ENCODE measurements around the gene FER. TPM values are rescaled to one million over a fixed set of nuclear protein-coding genes. Genes with fewer than 3 reads are reported as not detected.

The FER gene
- total and polyA plus RNA-seq, 12 donors: 1.4 to 21.9 (median 14.9) TPM

GRCh38 chr5:109225716-109226625 is 478.3 kb downstream of the FER start:
- no peaks in the 10 kb centered on the region for H3K27me3 ChIP-seq
- no peak overlapping the region for H3K4me3 ChIP-seq
- ATAC-seq (peak in 5 of 8 donors; percentile 39 to 74 (median 55)), DNase-seq (peak in 1 of 2 donors; percentile 20)
- H3K27ac ChIP-seq: peak overlapping the region in 1 of 10 donors; percentile 1
- TF ChIP-seq CTCF (IDR thresholded peaks at IDR 0.05): no peak
- H3K4me1 ChIP-seq: no peaks in the 10 kb centered on the region
- 61 to 74% methylated on average over 11 of the region's 11 CpGs for WGBS, 2 donors
- H3K9me3 ChIP-seq: no peaks in the 10 kb centered on the region
- H3K36me3 ChIP-seq: no peaks in the 10 kb centered on the region
- intact Hi-C loops (cut with DNase I): no loop called here

- 87 to 100% methylated on average over 2 of the region's 2 CpGs for WGBS, 2 donors
- Histone ChIP-seq H3K27ac (no peak overlapping the region), H3K27me3 (no peaks in the 10 kb centered on the region), H3K9me3 (peaks cover 0 to 7% (median 0%) of the 10 kb centered on the region in 11 donors), H3K4me1 (no peaks in the 10 kb centered on the region), H3K36me3 (no peaks in the 10 kb centered on the region), H3K4me3 (no peak overlapping the region)
- DNase-seq (no peak), ATAC-seq (no peak)
- TF ChIP-seq CTCF (IDR thresholded peaks at IDR 0.05): no peak
- intact Hi-C loops (cut with DNase I): no loop called here
These were observed 482.7 kb downstream of the FER start for GRCh38 chr5:109230369-109230768.

DNA sequence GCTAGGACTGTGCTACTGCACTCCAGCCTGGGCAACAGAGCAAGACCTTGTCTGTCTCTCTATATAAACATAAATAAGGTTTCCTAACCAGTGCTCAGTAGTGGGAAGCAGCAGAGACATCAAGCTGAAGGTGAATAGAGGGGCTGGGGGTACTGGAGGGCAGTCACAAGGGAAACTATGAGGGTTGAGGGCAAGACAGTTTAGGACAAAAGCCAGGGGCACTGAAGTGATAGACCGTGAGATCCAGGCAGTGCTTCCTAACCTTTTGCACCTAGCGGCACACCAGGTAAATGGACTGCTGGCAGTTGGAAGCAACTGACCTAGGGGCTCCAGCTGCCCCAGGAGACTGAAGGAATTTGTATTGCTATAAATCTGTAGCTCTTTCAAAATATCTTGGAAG is 483.6 kb downstream of the FER start:
- DNase-seq (no peak), ATAC-seq (no peak)
- H3K36me3 ChIP-seq: no peaks in the 10 kb centered on the region
- no peaks in the 10 kb centered on the region for H3K4me1 ChIP-seq
- no peaks in the 10 kb centered on the region for H3K27me3 ChIP-seq
- H3K9me3 ChIP-seq: peaks cover 0 to 17% (median 5%) of the 10 kb centered on the region in 11 donors
- no peak for TF ChIP-seq CTCF (IDR thresholded peaks at IDR 0.05)
- no peak overlapping the region for H3K4me3 ChIP-seq
- intact Hi-C loops (cut with DNase I): no loop called here
- H3K27ac ChIP-seq: no peak overlapping the region
- WGBS, 2 donors: 86 to 95% methylated on average over 2 of the region's 2 CpGs

DNA sequence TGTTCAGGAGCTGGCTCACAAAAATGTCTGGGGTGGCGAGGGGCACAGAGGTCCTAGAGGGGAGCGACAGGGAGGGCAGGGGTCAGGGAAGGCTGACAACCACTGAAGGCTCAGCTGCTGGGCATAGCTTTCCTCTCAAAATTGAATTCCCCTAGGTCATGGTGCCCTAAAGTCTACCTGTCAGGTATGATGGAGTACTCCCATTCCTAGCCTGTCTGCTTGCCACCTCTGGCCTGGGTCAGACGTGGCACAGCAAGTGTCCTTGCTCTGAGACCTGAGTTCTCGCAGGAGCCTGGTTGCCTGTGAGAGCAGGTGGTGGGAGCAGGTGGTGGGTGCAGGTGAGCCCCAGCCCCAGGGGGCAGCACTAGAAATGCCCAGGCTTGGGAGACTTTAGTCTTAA is 486.7 kb downstream of the FER start:
- DNase-seq: no peak
- Histone ChIP-seq H3K4me1 (no peaks in the 10 kb centered on the region), H3K27ac (no peak overlapping the region), H3K9me3 (peaks cover 0 to 38% (median 8%) of the 10 kb centered on the region in 11 donors), H3K36me3 (no peaks in the 10 kb centered on the region), H3K27me3 (no peaks in the 10 kb centered on the region), H3K4me3 (no peak overlapping the region)
- intact Hi-C loops (cut with DNase I): no loop called here
- no peak for TF ChIP-seq CTCF (IDR thresholded peaks at IDR 0.05)
- ATAC-seq: no peak
- WGBS, 2 donors: 92 to 93% methylated on average over 4 of the region's 4 CpGs

Measured in heart right ventricle (tissue), 16 donors.